GM12872 (cell line): ENCODE measurements around the gene CERS6.

Experiments
- TF ChIP-seq, protein P1 (sequence below): IDR thresholded peaks from 3 replicates; pipeline ENCODE4 v1.5.1; 2011; ENCODE audit warnings: low read depth, mild to moderate bottlenecking, low read length, moderate library complexity; ENCODE audit not compliant: insufficient read depth

The CERS6 gene

DNA sequence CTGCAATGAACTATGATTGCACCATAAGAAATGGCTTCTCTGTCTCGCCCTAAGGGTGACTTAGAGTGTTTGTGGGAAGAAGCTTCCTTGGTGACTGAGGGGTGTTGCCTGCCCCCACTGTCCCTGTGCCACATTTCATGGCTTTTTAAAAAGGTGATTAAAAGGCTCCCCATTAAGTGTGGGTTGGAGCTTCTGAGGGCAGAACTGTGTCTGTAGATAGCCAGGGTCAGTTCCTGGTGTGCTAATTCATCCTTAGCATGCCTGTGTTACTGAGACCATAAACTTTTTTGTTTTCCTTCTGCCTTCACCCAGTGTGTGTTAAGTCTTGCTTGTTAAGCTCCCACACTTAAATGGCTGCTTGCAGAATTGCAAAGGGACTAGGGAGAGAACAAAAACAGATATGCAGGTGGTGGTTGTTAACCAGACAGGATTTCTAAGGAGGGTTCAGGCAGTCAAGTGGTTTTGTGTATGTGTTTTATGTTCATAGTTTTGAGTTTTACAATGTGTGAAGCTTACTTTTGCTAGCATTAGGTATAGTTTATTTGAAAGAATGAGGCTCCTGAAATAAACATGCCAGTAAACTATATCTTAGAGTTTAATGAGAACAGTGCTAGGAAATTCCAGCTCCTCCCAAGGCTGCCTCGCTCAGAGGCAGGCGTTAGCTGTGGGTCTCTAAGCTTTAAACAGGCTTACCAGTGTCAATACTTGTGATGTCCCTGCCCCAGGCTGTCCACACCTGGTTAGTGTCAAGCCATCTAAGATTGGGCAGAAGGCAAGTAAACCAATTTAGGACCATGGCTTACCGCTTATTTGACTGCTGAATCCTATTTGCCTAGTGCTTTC is 14.5 kb downstream of the CERS6 start:
- TF ChIP-seq, protein P1, sequence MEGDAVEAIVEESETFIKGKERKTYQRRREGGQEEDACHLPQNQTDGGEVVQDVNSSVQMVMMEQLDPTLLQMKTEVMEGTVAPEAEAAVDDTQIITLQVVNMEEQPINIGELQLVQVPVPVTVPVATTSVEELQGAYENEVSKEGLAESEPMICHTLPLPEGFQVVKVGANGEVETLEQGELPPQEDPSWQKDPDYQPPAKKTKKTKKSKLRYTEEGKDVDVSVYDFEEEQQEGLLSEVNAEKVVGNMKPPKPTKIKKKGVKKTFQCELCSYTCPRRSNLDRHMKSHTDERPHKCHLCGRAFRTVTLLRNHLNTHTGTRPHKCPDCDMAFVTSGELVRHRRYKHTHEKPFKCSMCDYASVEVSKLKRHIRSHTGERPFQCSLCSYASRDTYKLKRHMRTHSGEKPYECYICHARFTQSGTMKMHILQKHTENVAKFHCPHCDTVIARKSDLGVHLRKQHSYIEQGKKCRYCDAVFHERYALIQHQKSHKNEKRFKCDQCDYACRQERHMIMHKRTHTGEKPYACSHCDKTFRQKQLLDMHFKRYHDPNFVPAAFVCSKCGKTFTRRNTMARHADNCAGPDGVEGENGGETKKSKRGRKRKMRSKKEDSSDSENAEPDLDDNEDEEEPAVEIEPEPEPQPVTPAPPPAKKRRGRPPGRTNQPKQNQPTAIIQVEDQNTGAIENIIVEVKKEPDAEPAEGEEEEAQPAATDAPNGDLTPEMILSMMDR = no peak

DNA sequence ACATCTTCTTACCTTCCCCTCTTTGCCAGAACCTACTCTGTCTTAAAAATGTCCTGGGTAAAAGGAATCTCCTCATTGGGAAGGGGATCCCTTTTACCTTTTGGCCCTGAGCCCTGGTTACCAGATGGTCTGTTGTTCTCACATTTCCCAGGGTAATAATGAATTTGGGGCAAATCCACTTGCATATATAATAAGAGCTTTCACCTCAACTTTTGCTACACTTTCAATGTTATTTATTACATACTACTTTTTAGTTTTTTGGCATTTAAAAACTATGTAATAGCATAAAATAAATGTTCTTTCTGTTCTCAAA is 15.0 kb downstream of the CERS6 start:
- TF ChIP-seq, protein P1 = no peak

DNA sequence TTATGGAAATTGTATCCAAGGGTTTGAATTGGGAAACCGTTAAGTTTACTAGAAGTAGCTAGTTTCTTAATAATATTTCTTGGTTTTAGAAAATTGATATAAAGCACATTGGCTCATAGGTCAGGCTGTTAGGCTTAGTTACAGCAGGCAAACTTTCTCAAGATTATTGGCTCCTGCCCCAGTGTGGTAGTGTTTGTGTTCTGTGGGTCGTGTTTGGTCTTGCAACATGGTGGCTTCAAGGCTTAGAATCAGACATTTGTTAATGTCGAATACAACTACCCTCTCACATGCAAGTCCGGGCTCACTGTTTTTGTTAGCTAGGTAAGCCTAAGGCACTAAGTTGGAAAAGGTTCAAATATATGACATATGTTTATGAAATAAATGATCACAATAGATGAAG is 19.6 kb downstream of the CERS6 start:
- TF ChIP-seq, protein P1 = no peak

DNA sequence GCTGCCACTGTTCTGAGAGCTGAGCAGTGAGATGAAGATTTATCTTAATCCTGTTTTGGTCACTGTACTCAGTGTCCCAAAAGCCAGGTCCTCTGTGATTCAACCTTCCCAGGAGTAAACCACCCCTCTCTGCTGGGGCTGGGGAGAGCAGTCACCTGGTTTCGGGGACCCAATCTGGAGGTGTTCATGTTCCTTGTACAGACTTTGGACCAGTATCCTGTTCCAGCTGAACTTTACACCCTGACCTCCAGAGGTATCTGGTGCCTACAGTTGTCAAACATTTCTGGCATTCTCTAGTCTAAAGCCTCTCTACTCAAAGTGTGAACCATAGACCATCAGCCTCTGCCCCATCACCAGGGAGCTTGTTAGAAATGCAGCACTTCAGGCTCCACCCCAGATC is 22.1 kb downstream of the CERS6 start:
- TF ChIP-seq, protein P1 = no peak

DNA sequence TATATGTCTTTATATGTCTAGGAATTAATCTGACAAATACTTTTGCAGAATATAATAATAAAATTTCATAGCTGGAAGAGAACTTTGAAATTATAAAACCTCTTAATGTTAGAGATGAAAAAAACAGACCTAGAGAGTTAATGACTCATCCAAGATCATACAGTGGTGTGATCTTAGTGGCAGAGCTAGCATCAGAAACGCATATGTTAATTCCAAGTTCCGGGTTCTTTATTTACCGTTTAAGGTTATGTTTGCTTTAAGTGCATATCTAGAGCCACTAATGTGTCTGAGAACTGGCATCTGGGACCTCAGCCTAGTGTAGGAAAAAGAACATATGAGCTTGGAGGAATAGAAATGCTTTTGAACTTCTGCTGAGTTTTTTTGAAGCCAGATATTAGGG is 24.3 kb downstream of the CERS6 start:
- TF ChIP-seq, protein P1 = no peak

DNA sequence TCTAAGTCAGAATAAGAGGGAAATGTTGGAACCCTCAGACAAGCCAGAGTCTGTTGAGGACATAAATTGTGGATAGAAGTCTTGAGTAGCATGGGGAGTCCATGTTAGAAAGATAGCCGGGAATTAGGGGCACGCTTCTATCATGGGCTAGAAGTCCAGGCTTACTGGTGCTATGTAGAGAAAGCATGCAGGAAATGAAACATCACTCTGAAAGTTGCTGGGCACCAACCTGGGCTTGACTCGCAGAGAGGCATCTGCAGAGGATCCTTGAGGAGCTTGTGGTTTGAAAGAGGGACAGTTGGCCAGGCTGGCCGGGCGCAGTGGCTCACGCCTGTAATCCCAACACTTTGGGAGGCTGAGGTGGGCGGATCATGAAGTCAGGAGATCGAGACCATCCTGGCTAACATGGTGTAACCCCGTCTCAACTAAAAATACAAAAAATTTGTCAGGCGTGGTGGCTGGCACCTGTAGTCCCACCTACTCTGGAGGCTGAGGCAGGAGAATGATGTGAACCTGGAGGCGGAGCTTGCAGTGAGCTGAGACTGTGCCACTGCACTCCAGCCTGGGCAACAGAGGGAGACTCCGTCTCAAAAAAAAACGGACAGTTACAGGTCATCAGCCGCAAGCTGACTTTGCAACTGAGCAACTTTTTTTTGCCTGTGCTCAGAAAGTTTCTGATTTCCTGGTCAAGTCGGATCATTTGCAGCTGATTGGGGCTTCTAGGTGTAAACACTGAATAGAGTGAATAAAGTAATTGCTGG is 24.9 kb downstream of the CERS6 start:
- TF ChIP-seq, protein P1 = no peak

DNA sequence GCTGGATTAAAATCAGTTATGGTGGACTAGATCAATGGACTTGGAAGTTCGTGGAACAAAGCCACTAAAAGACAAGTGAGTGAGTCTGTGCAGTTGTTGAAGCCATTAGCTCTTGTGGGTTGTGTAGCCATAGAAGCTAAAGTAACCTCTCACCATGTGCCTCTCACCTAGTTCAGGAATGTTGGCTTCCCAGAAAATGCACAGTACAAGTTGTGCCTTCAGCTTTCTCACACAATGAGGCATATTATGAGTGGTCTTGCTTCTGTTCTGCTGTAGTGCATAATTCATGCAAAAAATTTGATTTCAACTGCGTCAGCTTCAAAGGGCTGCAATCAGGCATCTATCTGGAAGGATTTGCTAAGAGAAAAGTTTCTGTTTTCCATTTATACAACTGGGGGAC is 26.2 kb downstream of the CERS6 start:
- TF ChIP-seq, protein P1 = no peak
